NCI-H82 treated with DMSO at 0.1 percent for 48 hours (cell line): Measurements from ENCODE around the gene MON2.
A peak's percentile ranks its signal among the peaks of the same experiment; 100 is the strongest.
"Not testable (repeated sequence)": the region's sequence is repeated elsewhere in the genome, so short reads cannot be mapped to it uniquely, and the experiment has no call there.

Source experiments
- DNase-seq: peaks from one replicate; lab custom pipeline; 2025; ENCODE audit not compliant: unreplicated experiment; lab: John Stamatoyannopoulos, UW

Gene MON2

GRCh38 chr12:62543741-62544140 is 77.1 kb downstream of the MON2 start:
- DNase-seq, result no peak

GRCh38 chr12:62552906-62553556 is 86.4 kb downstream of the MON2 start:
- no peak for DNase-seq

- DNase-seq, result not testable (repeated sequence)
Observed at GRCh38 chr12:62559366-62559765, 92.7 kb downstream of the MON2 start.

GRCh38 chr12:62562846-62563245 is 96.2 kb downstream of the MON2 start:
- DNase-seq, result no peak

GRCh38 chr12:62575036-62575435 is 108.4 kb downstream of the MON2 start:
- no peak for DNase-seq

- no peak for DNase-seq
Observed at GRCh38 chr12:62576503-62576902, 109.9 kb downstream of the MON2 start.

GRCh38 chr12:62578726-62579125 is 112.1 kb downstream of the MON2 start:
- DNase-seq, result no peak

GRCh38 chr12:62581288-62582064 is 114.8 kb downstream of the MON2 start:
- DNase-seq, result peak; percentile 23

GRCh38 chr12:62582065-62582366 is 115.4 kb downstream of the MON2 start:
- DNase-seq, result no peak

- DNase-seq, result no peak
Observed at GRCh38 chr12:62584619-62585018, 118.0 kb downstream of the MON2 start.

- peak; percentile 11 for DNase-seq
Observed at GRCh38 chr12:62586850-62587249, 120.2 kb downstream of the MON2 start.

GRCh38 chr12:62588916-62589315 is 122.3 kb downstream of the MON2 start:
- no peak for DNase-seq

GRCh38 chr12:62597253-62597652 is 130.6 kb downstream of the MON2 start:
- DNase-seq, result no peak

- no peak for DNase-seq
Observed at GRCh38 chr12:62598846-62599245, 132.2 kb downstream of the MON2 start.

- DNase-seq, result no peak
Observed at GRCh38 chr12:62599854-62600437, 133.3 kb downstream of the MON2 start.

GRCh38 chr12:62601765-62602164 is 135.1 kb downstream of the MON2 start:
- no peak for DNase-seq

- DNase-seq, result peak; percentile 75
Observed at GRCh38 chr12:62602255-62603060, 135.8 kb downstream of the MON2 start.

- peak; percentile 39 for DNase-seq
Observed at GRCh38 chr12:62603061-62603810, 136.6 kb downstream of the MON2 start.

- DNase-seq, result no peak
Observed at GRCh38 chr12:62603811-62604098, 137.1 kb downstream of the MON2 start.

- DNase-seq, result no peak
Observed at GRCh38 chr12:62604373-62604772, 137.7 kb downstream of the MON2 start.

GRCh38 chr12:62604871-62605270 is 138.2 kb downstream of the MON2 start:
- peak; percentile 38 for DNase-seq
